ENCODE data around the gene CRYGB.
"Not testable (repeated sequence)": the region's sequence is repeated elsewhere in the genome, so short reads cannot be mapped to it uniquely, and the experiment has no call there.

Gene CRYGB

GRCh38 chr2:208148803-208149202 is 2.8 kb upstream of the CRYGB start:
- no peak for DNase-seq

DNA sequence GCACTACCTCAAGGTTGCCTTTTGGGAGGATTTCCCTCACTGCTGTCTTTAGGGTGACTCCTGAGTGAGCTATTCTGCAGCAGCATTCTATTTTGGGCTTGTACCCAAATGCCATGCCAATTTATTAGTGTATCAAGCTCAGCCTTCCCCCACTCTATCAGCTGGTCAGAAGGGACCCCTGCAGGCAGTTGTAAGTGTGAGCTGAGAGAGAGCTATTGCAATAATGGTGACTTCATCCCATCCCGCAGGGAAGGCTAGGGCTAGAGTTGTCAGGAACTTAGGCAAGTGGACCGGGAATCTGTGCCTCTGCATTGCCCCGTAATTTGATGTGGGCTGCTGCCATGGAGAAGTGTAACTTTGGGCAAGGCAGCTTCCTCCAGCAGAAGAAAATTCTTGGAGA is 1.8 kb upstream of the CRYGB start:
- no peak for DNase-seq

DNA sequence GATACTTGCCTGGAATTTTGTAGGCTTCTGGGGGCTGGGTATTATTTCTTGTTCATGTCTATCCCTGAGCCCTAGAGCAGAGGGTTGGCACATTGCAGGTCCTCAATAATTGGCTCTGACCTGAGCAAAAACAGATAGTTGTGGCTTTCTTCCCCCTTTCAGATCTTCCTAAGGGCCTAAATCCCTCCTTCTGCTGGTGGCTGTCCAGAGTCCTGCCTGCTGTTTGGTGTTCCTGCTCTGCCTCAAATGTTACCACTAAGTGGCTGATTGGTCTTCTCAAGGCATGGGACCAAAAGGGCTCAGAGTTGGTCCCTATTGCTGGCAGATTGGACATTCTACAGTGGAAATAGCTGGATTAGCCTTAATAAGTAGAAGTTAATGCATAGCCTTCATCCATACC is 1.1 kb upstream of the CRYGB start:
- no peak for DNase-seq

GRCh38 chr2:208142925-208143799 is 2.8 kb downstream of the CRYGB start:
- peak; percentile 37 for DNase-seq

GRCh38 chr2:208142240-208142924 is 3.6 kb downstream of the CRYGB start:
- no peak for DNase-seq

- DNase-seq, result no peak
Observed at GRCh38 chr2:208139447-208139846, 6.5 kb downstream of the CRYGB start.

DNA sequence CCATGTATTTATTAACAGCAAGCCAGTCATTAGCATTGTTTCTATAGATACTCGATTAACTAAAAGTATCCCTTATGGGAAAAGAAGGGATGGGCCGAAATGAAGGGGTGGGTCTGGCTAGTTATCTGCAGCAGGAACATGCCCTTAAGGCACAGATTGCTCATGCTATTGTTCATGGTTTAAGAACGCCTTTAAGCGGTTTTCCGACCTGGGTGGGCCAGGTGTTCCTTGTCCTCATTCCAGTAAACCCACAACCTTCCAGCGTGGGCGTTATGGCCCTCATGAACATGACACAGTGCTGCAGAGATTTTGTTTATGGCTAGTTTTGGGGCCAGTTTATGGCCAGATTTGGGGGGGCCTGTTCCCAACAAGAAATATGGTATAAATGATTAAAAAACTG is 7.6 kb downstream of the CRYGB start:
- not testable (repeated sequence) for DNase-seq

GRCh38 chr2:208136716-208137094 is 9.3 kb downstream of the CRYGB start:
- DNase-seq, result no peak

DNA sequence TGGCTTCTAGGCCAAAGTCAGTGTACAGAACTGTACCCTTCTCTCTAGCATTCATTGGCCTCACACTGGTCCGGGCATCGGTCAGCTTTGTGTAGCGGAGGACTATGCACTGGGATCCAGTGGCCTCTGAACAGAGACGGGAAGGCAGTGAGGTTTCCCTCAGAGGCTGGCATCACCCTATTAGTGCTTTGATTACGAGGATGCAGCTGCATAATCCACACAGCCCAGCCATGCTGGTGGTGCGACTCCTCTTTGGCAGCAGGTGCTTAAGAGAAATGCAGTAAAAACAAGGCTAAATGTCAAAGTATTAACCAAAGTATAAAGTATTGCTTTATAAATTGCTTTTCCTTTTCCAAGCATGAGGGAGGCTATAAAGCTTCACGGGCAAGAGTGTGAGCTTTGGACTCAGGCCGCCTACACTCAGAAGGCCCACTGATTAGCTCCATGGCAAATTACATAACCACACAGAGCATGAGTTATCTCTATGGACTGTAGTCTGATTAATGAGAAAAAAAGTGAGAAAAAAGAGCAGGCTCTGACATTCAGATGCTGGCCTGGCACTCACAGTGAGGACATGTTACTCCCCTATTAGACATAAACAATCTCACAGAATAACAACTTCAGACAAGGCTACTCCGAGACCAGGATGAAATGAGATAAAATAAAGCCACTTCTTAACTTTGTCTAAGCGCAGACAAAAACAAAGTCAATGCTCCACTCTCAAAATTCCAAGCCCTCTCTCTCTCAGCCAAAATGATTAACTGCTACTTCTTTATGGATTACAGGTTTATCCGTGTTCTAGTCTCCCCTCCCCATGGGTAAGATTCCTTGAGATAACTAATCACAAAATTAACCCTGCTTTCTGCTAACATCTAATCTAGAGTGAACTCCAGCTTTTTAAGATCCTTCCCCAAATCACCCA is 9.9 kb downstream of the CRYGB start:
- DNase-seq, result no peak

- DNase-seq, result peak; percentile 76
Observed at GRCh38 chr2:208134928-208135586, 10.9 kb downstream of the CRYGB start.

GRCh38 chr2:208130712-208131110 is 15.2 kb downstream of the CRYGB start:
- no peak for DNase-seq

GRCh38 chr2:208129744-208130711 is 15.9 kb downstream of the CRYGB start, which contains the start of gene CRYGC:
Gene CRYGC, minus strand, starts transcription at chr2:208129828. Its CDS starts 36 bp downstream, at chr2:208129792.
- DNase-seq, result no peak

GRCh38 chr2:208128136-208128535 is 17.8 kb downstream of the CRYGB start:
- DNase-seq, result no peak

- no peak for DNase-seq
Observed at GRCh38 chr2:208127090-208127489, 18.9 kb downstream of the CRYGB start.

DNA sequence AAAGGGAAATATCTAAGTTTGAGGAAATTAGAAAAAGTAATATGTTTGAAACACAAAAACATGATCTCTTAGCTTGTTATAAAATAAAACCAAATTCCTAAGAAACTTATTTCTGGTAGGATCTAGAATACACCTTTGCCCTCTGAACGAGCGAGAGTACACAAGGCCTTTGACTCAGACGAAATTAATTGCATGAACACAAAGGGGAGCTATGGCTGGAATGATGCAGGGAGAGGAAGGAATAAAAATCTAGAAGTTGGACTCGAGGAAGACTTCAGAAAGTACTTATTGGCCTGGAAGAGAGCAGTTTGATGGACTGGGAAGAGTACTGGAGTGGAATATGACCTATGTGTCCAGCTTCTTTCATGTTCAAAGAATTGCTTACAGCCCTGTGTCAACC is 20.7 kb downstream of the CRYGB start:
- DNase-seq, result no peak

DNA sequence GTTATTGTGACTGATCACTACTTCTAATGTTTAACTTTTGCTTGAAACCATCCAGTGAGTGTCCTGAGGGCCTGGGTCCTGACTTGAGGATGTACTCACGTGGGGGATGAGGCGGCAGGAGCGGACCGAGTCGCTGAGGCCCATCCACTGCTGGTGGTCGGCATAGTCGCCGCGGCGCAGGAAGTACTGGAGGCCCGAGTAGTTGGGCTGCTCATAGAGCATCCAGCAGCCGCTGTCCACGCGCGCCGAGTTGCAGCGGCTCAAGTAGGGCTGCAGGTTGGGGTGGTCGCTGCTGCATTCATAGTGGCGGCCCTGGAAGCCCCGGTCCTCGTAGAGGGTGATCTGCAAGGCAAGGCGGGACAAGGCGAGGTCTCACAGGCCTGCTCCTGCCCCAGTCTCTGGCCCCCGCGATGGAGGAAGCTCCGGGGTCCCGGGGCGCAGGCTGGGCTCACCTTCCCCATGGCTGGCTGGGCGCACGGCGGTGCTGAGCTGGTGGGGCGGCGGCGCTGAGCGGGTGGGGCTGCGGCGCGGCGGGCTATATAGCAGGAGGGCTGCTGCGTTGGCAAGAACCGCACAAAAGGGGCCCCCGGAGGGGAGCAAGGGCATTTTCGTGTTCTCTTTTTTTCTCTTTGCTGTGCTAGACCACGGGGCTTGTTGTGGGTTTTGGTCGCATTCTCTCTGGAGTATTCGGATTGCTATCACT is 21.8 kb downstream of the CRYGB start, which contains the start of gene CRYGD:
Gene CRYGD (minus strand): TSS at position 512 of the 703 bp plus-strand sequence. CDS start 51 bp downstream, at position 461.
- DNase-seq, result not testable (repeated sequence)

GRCh38 chr2:208122248-208122647 is 23.7 kb downstream of the CRYGB start:
- DNase-seq, result no peak

GRCh38 chr2:208118918-208119317 is 27.0 kb downstream of the CRYGB start:
- no peak for DNase-seq

DNA sequence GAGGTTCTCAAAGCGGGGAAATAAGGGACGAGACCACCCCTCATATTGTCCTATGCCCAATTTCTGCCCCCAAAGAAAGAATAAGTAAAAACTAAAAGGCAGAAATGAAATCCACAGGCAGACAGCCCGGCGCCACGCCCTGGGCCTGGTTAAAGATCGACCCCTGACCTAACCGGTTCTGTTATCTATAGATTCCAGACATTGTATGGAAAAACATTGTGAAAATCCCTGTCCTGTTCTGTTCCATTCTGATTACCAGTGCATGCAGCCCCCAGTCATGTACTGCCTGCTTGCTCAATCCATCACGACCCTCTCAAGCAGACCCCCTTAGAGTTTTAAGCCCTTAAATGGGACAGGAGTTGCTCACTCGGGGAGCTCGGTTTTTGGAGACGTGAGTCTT is 28.6 kb downstream of the CRYGB start:
- DNase-seq, result not testable (repeated sequence)

GRCh38 chr2:208112969-208113368 is 33.0 kb downstream of the CRYGB start:
- DNase-seq, result peak; percentile 73
